ENCODE measurements around the gene NFATC4.

- no peak for TF ChIP-seq FOXK2 (IDR thresholded peaks at IDR 0.05)
- TF ChIP-seq LEF1 (IDR thresholded peaks at IDR 0.05; ENCODE audit: borderline replicate concordance), result no peak
Observed at GRCh38 chr14:24377126-24377525, 9.1 kb downstream of the NFATC4 start.
